Activated CD4-positive, alpha-beta T cell treated with anti-CD3 and anti-CD28 coated beads, Interleukin-10, Interleukin-2, amounts not matched to agents 100 ng/mL and 50 ng/mL, durations not matched to agents 16 hours and 8 hours (primary cell): ENCODE measurements around the gene SDK1.

Source experiments
- DNase-seq: peaks from one replicate; pipeline ENCODE4 v3.0.0-alpha.2; 2020

SDK1 gene, protein sequence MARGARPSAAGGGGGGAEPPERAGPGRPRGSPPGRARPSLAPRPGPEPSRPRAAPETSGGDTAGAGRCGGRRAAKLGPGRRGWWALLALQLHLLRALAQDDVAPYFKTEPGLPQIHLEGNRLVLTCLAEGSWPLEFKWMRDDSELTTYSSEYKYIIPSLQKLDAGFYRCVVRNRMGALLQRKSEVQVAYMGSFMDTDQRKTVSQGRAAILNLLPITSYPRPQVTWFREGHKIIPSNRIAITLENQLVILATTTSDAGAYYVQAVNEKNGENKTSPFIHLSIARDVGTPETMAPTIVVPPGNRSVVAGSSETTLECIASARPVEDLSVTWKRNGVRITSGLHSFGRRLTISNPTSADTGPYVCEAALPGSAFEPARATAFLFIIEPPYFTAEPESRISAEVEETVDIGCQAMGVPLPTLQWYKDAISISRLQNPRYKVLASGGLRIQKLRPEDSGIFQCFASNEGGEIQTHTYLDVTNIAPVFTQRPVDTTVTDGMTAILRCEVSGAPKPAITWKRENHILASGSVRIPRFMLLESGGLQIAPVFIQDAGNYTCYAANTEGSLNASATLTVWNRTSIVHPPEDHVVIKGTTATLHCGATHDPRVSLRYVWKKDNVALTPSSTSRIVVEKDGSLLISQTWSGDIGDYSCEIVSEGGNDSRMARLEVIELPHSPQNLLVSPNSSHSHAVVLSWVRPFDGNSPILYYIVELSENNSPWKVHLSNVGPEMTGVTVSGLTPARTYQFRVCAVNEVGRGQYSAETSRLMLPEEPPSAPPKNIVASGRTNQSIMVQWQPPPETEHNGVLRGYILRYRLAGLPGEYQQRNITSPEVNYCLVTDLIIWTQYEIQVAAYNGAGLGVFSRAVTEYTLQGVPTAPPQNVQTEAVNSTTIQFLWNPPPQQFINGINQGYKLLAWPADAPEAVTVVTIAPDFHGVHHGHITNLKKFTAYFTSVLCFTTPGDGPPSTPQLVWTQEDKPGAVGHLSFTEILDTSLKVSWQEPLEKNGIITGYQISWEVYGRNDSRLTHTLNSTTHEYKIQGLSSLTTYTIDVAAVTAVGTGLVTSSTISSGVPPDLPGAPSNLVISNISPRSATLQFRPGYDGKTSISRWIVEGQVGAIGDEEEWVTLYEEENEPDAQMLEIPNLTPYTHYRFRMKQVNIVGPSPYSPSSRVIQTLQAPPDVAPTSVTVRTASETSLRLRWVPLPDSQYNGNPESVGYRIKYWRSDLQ (N-terminal part only)

GRCh38 chr7:3300651-3301448 is at the start of gene SDK1:
Gene SDK1, plus strand, starts transcription at chr7:3301252. Its CDS starts 335 bp downstream, at chr7:3301587.
- peak; percentile 93 for DNase-seq

- no peak for DNase-seq
Observed at GRCh38 chr7:3254718-3255117, 46.3 kb upstream of the SDK1 start.

DNA sequence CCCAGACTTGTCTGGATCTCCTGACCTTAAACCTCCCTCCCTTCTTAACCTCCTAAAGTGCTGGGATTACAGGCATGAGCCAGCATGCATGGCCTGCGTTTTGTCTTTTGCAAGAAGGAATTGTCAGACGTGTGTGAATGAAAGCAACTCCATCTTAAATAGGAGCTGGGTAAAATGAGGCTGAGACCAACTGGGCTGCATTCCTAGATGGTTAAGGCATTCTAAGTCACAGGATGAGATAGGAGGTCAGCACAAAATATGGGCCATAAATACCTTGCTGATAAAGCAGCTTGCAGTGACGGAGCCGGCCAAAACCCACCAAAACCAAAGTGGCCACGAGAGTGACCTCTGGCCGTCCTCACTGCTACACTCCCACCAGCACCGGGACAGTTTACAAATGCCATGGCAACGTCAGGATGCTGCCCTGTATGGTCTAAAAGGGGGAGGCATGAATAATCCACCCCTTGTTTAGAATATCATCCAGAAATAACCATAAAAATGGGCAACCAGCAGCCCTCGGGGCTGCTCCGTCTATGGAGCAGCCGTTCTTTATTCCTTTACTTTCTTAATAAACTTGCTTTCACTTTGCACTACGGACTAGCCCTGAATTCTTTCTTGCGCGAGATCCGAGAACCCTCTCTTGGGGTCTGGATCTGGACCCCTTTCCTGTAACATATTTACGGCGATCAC is 41.2 kb upstream of the SDK1 start:
- DNase-seq = no peak

DNA sequence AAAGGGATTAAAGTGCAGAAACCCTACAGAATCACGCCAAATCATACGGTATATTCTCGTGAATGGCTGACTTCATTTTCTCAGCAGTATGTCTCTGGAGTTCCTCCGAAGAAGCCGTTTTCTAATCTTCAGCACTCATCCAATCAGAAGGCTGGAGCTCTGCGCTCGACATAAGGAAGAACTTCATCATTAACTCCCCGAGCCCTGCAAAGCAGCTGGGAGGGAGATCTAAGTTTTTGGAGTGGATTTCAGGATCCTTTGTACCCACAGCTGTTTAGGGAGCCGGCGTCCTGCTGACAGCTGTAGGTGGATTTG is 40.7 kb upstream of the SDK1 start:
- DNase-seq = no peak

- DNase-seq = no peak
Observed at GRCh38 chr7:3264693-3265339, 36.2 kb upstream of the SDK1 start.

DNA sequence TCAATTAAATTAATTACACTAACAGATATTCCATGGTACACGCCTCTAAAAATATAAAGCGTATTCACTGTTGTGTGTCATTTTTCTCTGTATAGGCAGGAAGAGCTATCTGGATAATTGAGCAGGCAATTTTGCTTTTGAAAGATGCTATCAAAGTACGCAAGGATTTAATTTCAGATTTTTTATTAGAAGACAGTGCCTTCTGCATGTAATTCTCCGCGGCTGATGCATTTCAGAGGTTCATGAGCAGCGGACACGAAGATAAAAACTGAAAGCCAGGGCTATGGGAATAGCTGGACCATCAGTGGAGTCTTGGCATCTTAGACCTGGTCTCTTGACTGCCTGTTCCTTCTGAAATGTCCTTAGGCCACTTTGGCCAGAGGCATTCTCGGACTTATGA is 35.7 kb upstream of the SDK1 start:
- no peak for DNase-seq

- DNase-seq = no peak
Observed at GRCh38 chr7:3266240-3266639, 34.8 kb upstream of the SDK1 start.

- no peak for DNase-seq
Observed at GRCh38 chr7:3267966-3268690, 32.9 kb upstream of the SDK1 start.

GRCh38 chr7:3270362-3270761 is 30.7 kb upstream of the SDK1 start:
- no peak for DNase-seq

GRCh38 chr7:3271298-3271697 is 29.8 kb upstream of the SDK1 start:
- no peak for DNase-seq

- no peak for DNase-seq
Observed at GRCh38 chr7:3272691-3273141, 28.3 kb upstream of the SDK1 start.

DNA sequence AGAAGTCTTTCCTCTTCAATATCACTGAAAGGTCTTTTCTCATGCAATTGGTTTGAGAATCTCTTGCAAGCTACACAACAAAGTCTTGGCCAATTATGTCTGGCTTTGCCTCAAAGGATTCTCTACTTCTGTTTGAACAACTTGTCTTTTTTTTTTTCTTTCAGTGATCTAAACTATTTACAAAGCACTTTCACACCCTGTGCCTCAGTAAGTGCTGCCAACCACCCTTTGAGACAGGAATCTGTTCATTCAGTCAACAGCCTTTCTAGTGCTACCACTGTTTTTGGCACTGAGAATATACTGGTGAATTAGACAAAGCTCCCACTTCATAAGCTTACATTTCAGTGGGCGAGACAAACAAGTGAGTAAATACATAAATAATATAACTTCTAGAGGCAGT is 26.9 kb upstream of the SDK1 start:
- DNase-seq = no peak

- DNase-seq = no peak
Observed at GRCh38 chr7:3277604-3278572, 23.2 kb upstream of the SDK1 start.

DNA sequence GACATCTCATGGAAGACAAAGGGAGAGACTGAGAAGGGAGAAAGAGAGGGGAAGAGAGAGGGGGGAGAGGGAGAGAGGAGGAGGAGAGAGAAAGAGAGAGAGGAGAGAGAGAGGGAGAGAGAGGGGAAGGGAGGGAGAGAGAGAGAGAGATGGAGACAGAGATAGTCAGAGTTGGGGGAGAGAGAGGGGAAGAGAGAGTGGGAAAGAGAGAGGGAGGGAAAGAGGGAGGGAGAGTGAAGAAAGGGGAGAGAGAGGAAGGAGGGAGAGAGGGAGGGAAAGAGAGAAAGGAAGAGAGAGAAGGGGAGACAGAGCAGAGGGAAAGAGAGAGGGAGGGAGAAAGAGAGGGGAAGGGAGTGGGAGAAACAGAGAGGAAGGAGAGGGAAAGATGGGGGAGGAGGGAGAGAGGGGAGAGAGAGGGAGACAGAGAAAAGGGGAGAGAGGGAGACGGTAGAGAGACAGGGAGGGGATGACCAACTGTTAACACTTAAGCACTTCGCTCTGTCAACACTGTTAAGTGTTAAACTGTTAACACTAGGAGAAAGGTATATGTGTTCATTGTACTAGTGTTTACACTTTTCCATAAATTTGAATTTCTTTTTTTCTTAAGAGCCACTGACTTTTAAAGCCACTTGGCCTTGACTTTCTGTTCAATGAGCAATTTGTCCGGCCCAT is 21.8 kb upstream of the SDK1 start:
- DNase-seq = no peak

DNA sequence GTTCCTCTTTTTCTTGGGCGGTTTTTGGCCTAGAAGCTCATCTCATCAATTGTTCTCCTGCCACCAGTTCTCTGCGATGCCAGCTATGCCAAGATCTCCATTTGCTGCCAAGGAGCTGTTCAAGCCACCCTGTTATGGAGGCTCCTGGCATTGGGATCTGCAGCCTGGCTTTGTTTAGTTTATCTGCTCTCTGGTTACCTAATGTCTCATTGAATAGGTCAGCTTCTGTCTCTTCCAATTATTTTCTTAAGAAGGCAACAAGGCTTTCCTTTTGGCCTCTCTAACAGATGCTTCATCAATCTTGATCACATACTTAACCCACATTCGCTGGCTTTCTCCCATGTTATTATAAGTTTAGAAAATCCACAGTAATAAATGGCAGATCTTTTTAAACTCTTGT is 20.6 kb upstream of the SDK1 start:
- DNase-seq = no peak

- no peak for DNase-seq
Observed at GRCh38 chr7:3280946-3281656, 20.0 kb upstream of the SDK1 start.

DNA sequence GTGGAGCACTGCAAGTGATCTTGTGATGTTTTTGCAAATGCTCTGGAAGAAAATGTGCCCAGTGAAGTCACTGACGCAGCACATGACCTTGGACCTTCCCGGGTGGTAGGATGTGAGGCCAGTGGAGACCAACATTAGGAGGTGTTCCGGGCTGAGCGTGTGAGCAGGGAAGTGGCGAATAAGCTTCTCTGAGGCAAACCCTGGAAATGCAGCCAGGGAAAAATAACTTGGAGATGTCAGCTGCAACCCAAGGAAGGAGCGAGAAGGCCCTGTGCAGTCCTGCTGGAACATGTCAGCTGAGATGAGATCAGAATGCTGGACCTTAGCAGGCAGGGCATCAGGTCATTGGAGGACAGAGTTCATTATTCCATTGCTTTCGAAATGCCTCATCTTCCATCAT is 18.6 kb upstream of the SDK1 start:
- DNase-seq = no peak

GRCh38 chr7:3283130-3283704 is 17.8 kb upstream of the SDK1 start:
- DNase-seq = no peak
